ENCODE data around the gene CTNNBL1. TPM values are rescaled to one million over a fixed set of nuclear protein-coding genes. Genes with fewer than 3 reads are reported as not detected.

Gene CTNNBL1
- total and polyA plus RNA-seq, 12 donors = 5.5 to 75.5 (median 37.7) TPM

DNA sequence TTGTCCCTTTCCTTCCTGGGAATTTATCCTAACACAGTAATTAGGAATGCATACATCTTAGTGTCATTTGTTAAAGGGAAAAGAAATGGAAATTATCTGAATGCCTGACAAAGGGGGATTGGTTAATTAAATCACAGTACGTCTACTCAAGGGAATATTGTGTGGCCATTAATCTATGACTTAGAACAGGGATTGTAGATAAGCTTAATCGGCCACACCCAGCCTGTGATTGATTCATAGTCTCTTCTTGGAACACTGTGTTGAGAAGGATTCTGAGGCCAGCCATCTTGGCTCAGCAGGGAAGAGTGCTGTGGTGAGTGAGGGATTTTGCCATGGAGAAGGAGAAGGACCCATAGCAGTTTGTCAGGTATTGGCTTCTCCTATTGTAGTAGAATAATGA, 50.5 kb downstream of the CTNNBL1 start:
- DNase-seq = no peak
- H3K27me3 ChIP-seq = no peaks in the 10 kb centered on the region
- peaks cover 0 to 20% of the 10 kb centered on the region in 2 donors for H3K36me3 ChIP-seq (replicated peaks in 1 of 2)
- H3K4me3 ChIP-seq = no peak overlapping the region
- 62 to 80% (median 70%) methylated on average over 2 of the region's 2 CpGs for WGBS, 4 donors
- TF ChIP-seq, protein P1, sequence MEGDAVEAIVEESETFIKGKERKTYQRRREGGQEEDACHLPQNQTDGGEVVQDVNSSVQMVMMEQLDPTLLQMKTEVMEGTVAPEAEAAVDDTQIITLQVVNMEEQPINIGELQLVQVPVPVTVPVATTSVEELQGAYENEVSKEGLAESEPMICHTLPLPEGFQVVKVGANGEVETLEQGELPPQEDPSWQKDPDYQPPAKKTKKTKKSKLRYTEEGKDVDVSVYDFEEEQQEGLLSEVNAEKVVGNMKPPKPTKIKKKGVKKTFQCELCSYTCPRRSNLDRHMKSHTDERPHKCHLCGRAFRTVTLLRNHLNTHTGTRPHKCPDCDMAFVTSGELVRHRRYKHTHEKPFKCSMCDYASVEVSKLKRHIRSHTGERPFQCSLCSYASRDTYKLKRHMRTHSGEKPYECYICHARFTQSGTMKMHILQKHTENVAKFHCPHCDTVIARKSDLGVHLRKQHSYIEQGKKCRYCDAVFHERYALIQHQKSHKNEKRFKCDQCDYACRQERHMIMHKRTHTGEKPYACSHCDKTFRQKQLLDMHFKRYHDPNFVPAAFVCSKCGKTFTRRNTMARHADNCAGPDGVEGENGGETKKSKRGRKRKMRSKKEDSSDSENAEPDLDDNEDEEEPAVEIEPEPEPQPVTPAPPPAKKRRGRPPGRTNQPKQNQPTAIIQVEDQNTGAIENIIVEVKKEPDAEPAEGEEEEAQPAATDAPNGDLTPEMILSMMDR (IDR thresholded peaks at IDR 0.05) = no peak
- no peak for TF ChIP-seq POLR2A (IDR thresholded peaks at IDR 0.05)
- no peaks in the 10 kb centered on the region for H3K4me1 ChIP-seq (replicated peaks in 1 of 2)
- H3K9me3 ChIP-seq (replicated peaks in 1 of 3) = no peaks in the 10 kb centered on the region
- intact Hi-C loops (cut with DNase I) = no loop called here
- no peak overlapping the region for H3K27ac ChIP-seq

DNA sequence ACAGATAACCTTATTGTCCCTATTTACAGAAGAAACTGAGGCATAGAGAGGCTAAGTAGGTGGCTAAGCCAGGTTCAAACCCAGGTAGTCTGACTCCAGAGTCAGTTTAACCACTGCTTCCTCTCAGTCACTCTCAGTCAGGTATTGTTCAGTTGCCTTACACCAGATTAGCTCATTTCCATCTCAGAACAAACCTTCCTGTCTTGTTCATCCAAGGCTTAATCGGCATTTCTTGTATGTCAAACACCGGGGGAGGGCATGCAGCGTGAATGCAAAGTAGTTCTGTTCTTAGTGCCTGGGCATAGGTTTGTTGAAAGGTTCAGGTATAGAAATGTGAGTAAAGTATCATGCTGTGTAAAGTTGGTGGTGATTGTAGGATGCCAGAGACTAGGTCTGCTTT, 51.7 kb downstream of the CTNNBL1 start:
- intact Hi-C loops (cut with DNase I) = no loop called here
- H3K36me3 ChIP-seq (replicated peaks in 1 of 2) = peaks cover 0 to 20% of the 10 kb centered on the region in 2 donors
- H3K27me3 ChIP-seq = no peaks in the 10 kb centered on the region
- no peak for DNase-seq
- H3K4me3 ChIP-seq = no peak overlapping the region
- no peaks in the 10 kb centered on the region for H3K4me1 ChIP-seq (replicated peaks in 1 of 2)
- H3K9me3 ChIP-seq (replicated peaks in 1 of 3) = no peaks in the 10 kb centered on the region
- no peak overlapping the region for H3K27ac ChIP-seq
- 79 to 92% (median 89%) methylated on average over 3 of the region's 3 CpGs for WGBS, 4 donors
- TF ChIP-seq, protein P1 (IDR thresholded peaks at IDR 0.05) = no peak
- no peak for TF ChIP-seq POLR2A (IDR thresholded peaks at IDR 0.05)

DNA sequence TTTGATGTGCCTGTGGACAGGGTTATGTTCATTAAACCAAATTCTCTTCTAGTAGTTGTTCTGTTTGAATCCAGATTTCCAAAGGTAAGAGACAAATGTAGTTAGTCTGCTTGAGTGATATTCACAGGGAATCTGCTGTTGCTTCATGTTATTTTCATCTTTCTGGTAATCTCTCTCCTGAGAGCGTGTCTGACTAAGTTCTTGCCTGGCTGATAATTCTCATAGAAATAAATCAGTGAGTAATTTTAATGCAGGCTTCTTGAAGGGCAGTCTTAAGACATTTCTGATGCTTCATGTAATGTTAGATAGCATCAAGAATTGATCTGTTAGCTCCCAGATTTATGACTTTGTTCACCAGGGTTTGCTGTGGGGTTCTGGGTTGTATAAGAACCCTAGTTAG, 54.2 kb downstream of the CTNNBL1 start:
- WGBS, 4 donors = 87 to 100% (median 93%) methylated on average over 1 of the region's 1 CpG
- H3K36me3 ChIP-seq (replicated peaks in 1 of 2) = peaks cover 0 to 25% of the 10 kb centered on the region in 2 donors
- intact Hi-C loops (cut with DNase I) = no loop called here

DNA sequence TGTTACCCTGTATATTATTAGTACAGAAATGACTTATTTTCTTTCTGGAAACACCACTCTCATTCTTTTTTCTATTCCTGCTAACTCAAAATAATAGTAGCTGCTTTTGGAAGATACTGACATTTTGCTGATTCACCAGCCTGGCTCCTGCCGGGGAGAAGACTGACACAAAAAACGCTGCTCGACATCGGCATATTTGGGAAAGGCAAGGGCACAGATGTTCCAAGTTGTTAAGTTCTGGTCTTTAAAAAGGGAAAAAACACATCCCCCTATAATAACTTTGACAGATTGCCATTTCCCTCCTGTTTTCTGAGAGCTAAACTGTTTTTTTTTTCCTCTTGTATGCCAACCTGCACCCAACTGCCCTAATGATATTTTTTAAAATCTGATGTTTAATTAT, 55.4 kb downstream of the CTNNBL1 start:
- H3K36me3 ChIP-seq (replicated peaks in 1 of 2) = peaks cover 0 to 25% of the 10 kb centered on the region in 2 donors
- H3K4me1 ChIP-seq (replicated peaks in 1 of 2) = no peaks in the 10 kb centered on the region
- TF ChIP-seq, protein P1 (IDR thresholded peaks at IDR 0.05) = no peak
- no peak for TF ChIP-seq POLR2A (IDR thresholded peaks at IDR 0.05)
- H3K9me3 ChIP-seq (replicated peaks in 1 of 3) = no peaks in the 10 kb centered on the region
- intact Hi-C loops (cut with DNase I) = no loop called here
- DNase-seq = no peak
- H3K4me3 ChIP-seq = no peak overlapping the region
- H3K27me3 ChIP-seq = no peaks in the 10 kb centered on the region
- 80 to 93% (median 81%) methylated on average over 4 of the region's 4 CpGs for WGBS, 4 donors
- H3K27ac ChIP-seq = no peak overlapping the region

More for the DNA sequence above, 54.2 kb downstream of the CTNNBL1 start:
- DNase-seq = no peak
- Histone ChIP-seq H3K9me3 (replicated peaks in 1 of 3) (no peaks in the 10 kb centered on the region), H3K4me3 (no peak overlapping the region), H3K27me3 (no peaks in the 10 kb centered on the region), H3K4me1 (replicated peaks in 1 of 2) (no peaks in the 10 kb centered on the region), H3K27ac (no peak overlapping the region)
- TF ChIP-seq, protein P1 (IDR thresholded peaks at IDR 0.05) = no peak
- TF ChIP-seq POLR2A (IDR thresholded peaks at IDR 0.05) = no peak
